HepG2 (cell line): ENCODE data around the gene CHN2. TPM values are rescaled to one million over a fixed set of nuclear protein-coding genes. Genes with fewer than 3 reads are reported as not detected.

ENCODE experiments used
- ATAC-seq: fragments of 200-7000 bp; cut with Tn5 transposase; 3 replicates; pipeline ENCODE4 v1.9.1; 2020; ENCODE audit warnings: mild to moderate bottlenecking, moderate library complexity
- BruUV-seq: library from RNA; stranded (reverse); fragments of 400-500 nt; replicated peaks from 2 replicates; lab custom pipeline; 2021; lab: Mats Ljungman, UMichigan
- CTCF ChIA-PET: fragments of 300-600 bp; formaldehyde crosslinking; extraction: SDS; loops from one replicate; lab custom pipeline; 2021; ENCODE audit warnings: low total read pairs, inconsistent platforms, low intra/inter-chr PET ratio; lab: Yijun Ruan, JAX
- POLR2A ChIA-PET: fragments of 350-600 bp; sonication (Branson Sonifier 250); formaldehyde crosslinking; loops from one replicate; lab custom pipeline; 2020; ENCODE audit warnings: antibody characterized with exemption, inconsistent platforms; lab: Yijun Ruan, JAX
- DNase-seq: peaks from one replicate; pipeline ENCODE4 v3.0.0-alpha.2; 2015; ENCODE audit warnings: low spot score
- FAIRE-seq: peaks from 3 replicates; lab custom pipeline; 2011; peaks lifted over from hg19 to GRCh38; lab: Jason Lieb, UNC
- H2AFZ ChIP-seq: one replicate; pipeline ENCODE4 v1.6.1; 2011; ENCODE audit warnings: low read length, inconsistent platforms
- H3K27ac ChIP-seq: fragments of 300-600 bp; 3 replicates; pipeline ENCODE4 v1.8.0; 2011; ENCODE audit warnings: mixed run types, mild to moderate bottlenecking, mixed read lengths, low read length, inconsistent platforms; ENCODE audit not compliant: insufficient read depth; ENCODE audit errors: extremely low read length
- H3K27me3 ChIP-seq, 2 experiments: fragments of 200-600 bp in 1 of 2; 2 replicates in 1 of 2; 3 replicates in 1 of 2; pipeline versions ENCODE4 v1.6.0 to v1.8.0; 2011; ENCODE audit warnings: low read length in 2 of 2, mild to moderate bottlenecking in 2 of 2, moderate library complexity in 2 of 2, inconsistent platforms in 1 of 2; ENCODE audit not compliant: insufficient read depth in 2 of 2, control insufficient read depth in 1 of 2
- H3K36me3 ChIP-seq, 2 experiments: fragments of 200-600 bp in 1 of 2; replicated peaks in 1 of 2; 2 replicates in 1 of 2; 3 replicates in 1 of 2; pipeline versions ENCODE4 v1.5.1 to v1.8.0; 2011; ENCODE audit warnings: low read length in 2 of 2, inconsistent platforms in 1 of 2; ENCODE audit not compliant: insufficient read depth in 2 of 2, control insufficient read depth in 1 of 2
- H3K4me1 ChIP-seq: 2 replicates; pipeline ENCODE4 v1.5.1; 2012; ENCODE audit warnings: low read length, inconsistent platforms; ENCODE audit not compliant: insufficient read depth
- H3K4me2 ChIP-seq: 2 replicates; pipeline ENCODE4 v1.6.0; 2011; ENCODE audit warnings: low read depth, low read length, inconsistent platforms
- H3K4me3 ChIP-seq, 3 experiments: fragments of 200-600 bp in 1 of 3; sonication (generic), shearing (Covaris generic) in 1 of 3; replicated peaks in 1 of 3; 2 replicates each; pipeline ENCODE4 v1.5.1; 2011 to 2016; ENCODE audit warnings: low read length in 3 of 3, inconsistent platforms in 2 of 3, low read depth in 2 of 3, mild to moderate bottlenecking in 2 of 3, control low read depth in 1 of 3, mixed read lengths in 1 of 3; ENCODE audit not compliant: insufficient read depth in 1 of 3
- H3K79me2 ChIP-seq: one replicate; pipeline ENCODE4 v1.6.1; 2011; ENCODE audit warnings: low read length, inconsistent platforms; ENCODE audit not compliant: insufficient read depth
- H3K9ac ChIP-seq: 2 replicates; pipeline ENCODE4 v1.6.0; 2011; ENCODE audit warnings: mild to moderate bottlenecking, low read depth, low read length, inconsistent platforms; ENCODE audit not compliant: insufficient read depth
- H3K9me3 ChIP-seq: 2 replicates; pipeline ENCODE4 v1.5.1; 2012; ENCODE audit warnings: mild to moderate bottlenecking, low read length
- H4K20me1 ChIP-seq: 2 replicates; pipeline ENCODE4 v1.6.0; 2011; ENCODE audit warnings: inconsistent platforms, mild to moderate bottlenecking, low read length, moderate library complexity; ENCODE audit not compliant: insufficient read depth
- ARID2 ChIP-seq: sonication (generic); formaldehyde crosslinking; IDR thresholded peaks from 2 replicates; pipeline ENCODE4 v1.8.1; 2022; ENCODE audit warnings: mild to moderate bottlenecking, missing genetic modification reagents, borderline replicate concordance
- CEBPG ChIP-seq: IDR thresholded peaks from 2 replicates; pipeline ENCODE4 v1.6.1; 2016
- CREM ChIP-seq, 2 experiments: sonication (generic) in 1 of 2; formaldehyde crosslinking in 1 of 2; IDR thresholded peaks; 2 replicates each; pipeline versions ENCODE4 v1.4.0 to v1.6.1; 2016 to 2020; ENCODE audit warnings: antibody characterized with exemption in 1 of 2, mild to moderate bottlenecking in 1 of 2, missing genetic modification reagents in 1 of 2
- DNMT1 ChIP-seq: sonication (generic); formaldehyde crosslinking; IDR thresholded peaks from 2 replicates; pipeline ENCODE4 v1.5.1; 2020; ENCODE audit warnings: mild to moderate bottlenecking, missing genetic modification reagents
- FOSL2 ChIP-seq: sonication (generic); formaldehyde crosslinking; IDR thresholded peaks from 2 replicates; pipeline ENCODE4 v1.4.0; 2020; ENCODE audit warnings: missing genetic modification reagents
- FOXP1 ChIP-seq, 2 experiments: fragments of 450-650 bp in 1 of 2; IDR thresholded peaks; 2 replicates each; pipeline ENCODE4 v1.6.1; 2017 to 2018; ENCODE audit warnings: antibody characterized with exemption in 1 of 2
- HNF1A ChIP-seq, 2 experiments: sonication (generic) in 1 of 2; formaldehyde crosslinking in 1 of 2; IDR thresholded peaks; 2 replicates each; pipeline versions ENCODE4 v1.4.0 to v1.6.1; 2016 to 2020; ENCODE audit warnings: borderline replicate concordance in 1 of 2, low read depth in 1 of 2, mild to moderate bottlenecking in 1 of 2, missing genetic modification reagents in 1 of 2
- MAZ ChIP-seq, 2 experiments: sonication (generic) in 1 of 2; formaldehyde crosslinking in 1 of 2; IDR thresholded peaks; 2 replicates each; pipeline versions ENCODE4 v1.5.0 to v1.6.1; 2012 to 2020; ENCODE audit warnings: low read depth in 2 of 2, mild to moderate bottlenecking in 2 of 2, borderline replicate concordance in 1 of 2, improper control_type of control experiment in 1 of 2, low read length in 1 of 2, missing genetic modification reagents in 1 of 2, moderate library complexity in 1 of 2
- NFYB ChIP-seq: sonication (generic); formaldehyde crosslinking; IDR thresholded peaks from 2 replicates; pipeline ENCODE4 v1.4.0; 2020; ENCODE audit warnings: missing genetic modification reagents
- TAF15 ChIP-seq: fragments of 200-400 bp; formaldehyde crosslinking; IDR thresholded peaks from one replicate; pipeline ENCODE4 v1.6.1; 2018; ENCODE audit warnings: mild to moderate bottlenecking, low read depth, low read length; ENCODE audit not compliant: poor library complexity, severe bottlenecking
- TFE3 ChIP-seq: IDR thresholded peaks from 2 replicates; pipeline ENCODE4 v1.6.1; 2016
- YY1 ChIP-seq: IDR thresholded peaks from 2 replicates; pipeline ENCODE4 v1.6.1; 2011; ENCODE audit warnings: low read length, low read depth, moderate library complexity, mild to moderate bottlenecking; ENCODE audit not compliant: insufficient read depth, insufficient replicate concordance
- ZFP62 ChIP-seq: sonication (generic); formaldehyde crosslinking; IDR thresholded peaks from 2 replicates; pipeline ENCODE4 v1.4.0; 2020; ENCODE audit warnings: missing genetic modification reagents
- ZNF343 ChIP-seq: sonication (generic); formaldehyde crosslinking; IDR thresholded peaks from 2 replicates; pipeline ENCODE4 v1.4.0; 2020; ENCODE audit warnings: mild to moderate bottlenecking, missing genetic modification reagents
- ZNF605 ChIP-seq: sonication (generic); formaldehyde crosslinking; IDR thresholded peaks from 2 replicates; pipeline ENCODE4 v1.8.0; 2022; ENCODE audit warnings: mild to moderate bottlenecking, missing genetic modification reagents
- ZNF678 ChIP-seq: sonication (generic); formaldehyde crosslinking; IDR thresholded peaks from 2 replicates; pipeline ENCODE4 v1.4.0; 2020; ENCODE audit warnings: mild to moderate bottlenecking, missing genetic modification reagents
- WGBS: methylation state at CpG from one replicate; pipeline ENCODE4 v1.1.6; 2017; ENCODE audit warnings: low lambda C conversion rate; 5-methylcytosine and 5-hydroxymethylcytosine counted together
- in situ Hi-C: cut with HindIII; loops from 2 replicates; pipeline ENCODE4 v1.10.0; 2017; ENCODE audit warnings: low pct_unique_long_range_greater_than_20kb; ENCODE audit not compliant: extremely low pct_ligation_motif_present
- intact Hi-C: fragments of 100-400 bp; cut with micrococcal nuclease; formaldehyde crosslinking; loops from one replicate; pipeline ENCODE4 v1.10.0; 2022; ENCODE audit not compliant: unreplicated experiment
- polyA plus RNA-seq, 8 experiments: library from polyadenylated mRNA; depleted of rRNA in 3 of 8; stranded (reverse) in 7 of 8; unstranded in 1 of 8; fragments of >200 nt; fragmentation: Illumina TruSeq in 4 of 8; extraction: Trizol in 4 of 8; gene quantifications; 2 replicates each; pipeline versions ENCODE4 v1.2.1 to v1.2.3, GENCODE V29; 2011 to 2016; ENCODE audit warnings: low read depth in 4 of 8, missing spikeins in 1 of 8, mixed read lengths in 1 of 8; ENCODE audit not compliant: insufficient read depth in 1 of 8
- total RNA-seq, 5 experiments: library from RNA; depleted of rRNA; stranded (reverse); fragments of >200 nt; fragmentation: Illumina TruSeq; extraction: Trizol; gene quantifications; 2 replicates each; pipeline ENCODE4 v1.2.3, GENCODE V29; 2016; ENCODE audit warnings: low read depth in 1 of 5

The CHN2 gene
- total and polyA plus RNA-seq, 2 of the 13 experiments (the other 11 are each of a cell fraction or from before 2014, with no cell fraction given), result 23.5 to 30.5 TPM

GRCh38 chr7:29412912-29413311 lies 218.3 kb downstream of the CHN2 start:
- CTCF ChIA-PET, result no interaction called here
- ATAC-seq (peak; percentile 61), FAIRE-seq (peak; percentile 71), DNase-seq (peak; percentile 93)
- no peaks in the 10 kb centered on the region for H3K27me3 ChIP-seq
- BruUV-seq, result no TSS peak
- H3K79me2 ChIP-seq, result no peaks in the 10 kb centered on the region
- peaks cover 5 to 8% of the 10 kb centered on the region in 2 experiments; a peak in 3 of 5 replicates for H3K36me3 ChIP-seq
- WGBS, result 15% methylated on average over 3 of the region's 3 CpGs
- intact Hi-C loops, result no loop called here
- POLR2A ChIA-PET, result no interaction called here
- in situ Hi-C loops, result no loop called here
- H3K4me2 ChIP-seq, result no peak overlapping the region
- H3K27ac ChIP-seq, result peak overlapping the region; percentile 34
- no peaks in the 10 kb centered on the region for H3K9me3 ChIP-seq
- H4K20me1 ChIP-seq, result no peaks in the 10 kb centered on the region
- H3K4me3 ChIP-seq, result no peak overlapping the region; a peak in 1 of 6 replicates
- H3K4me1 ChIP-seq, result peaks cover 29% of the 10 kb centered on the region
- H3K9ac ChIP-seq, result no peak overlapping the region
- H2AFZ ChIP-seq, result no peak overlapping the region
- TF ChIP-seq TAF15, result no peak
- TF ChIP-seq MAZ (IDR thresholded peaks at IDR 0.05; ENCODE audit: borderline replicate concordance, low read depth, low read length), result no peak
- no peak for TF ChIP-seq MAZ (CRISPR knock-in tag; IDR thresholded peaks at IDR 0.05; ENCODE audit: low read depth)
- no peak for TF ChIP-seq ZNF678 (CRISPR knock-in tag)
- TF ChIP-seq YY1, result no peak
- TF ChIP-seq CREM (IDR thresholded peaks at IDR 0.05), result peak; percentile 50; the same call in 1 of the 2 replicates
- no peak for TF ChIP-seq CREM (CRISPR knock-in tag; IDR thresholded peaks at IDR 0.05)
- no peak for TF ChIP-seq ZNF605 (CRISPR knock-in tag)
- TF ChIP-seq DNMT1 (CRISPR knock-in tag), result no peak
- 0 out of 2 replicates have a peak, but pooled peaks have one; percentile 28 for TF ChIP-seq FOSL2 (CRISPR knock-in tag)
- TF ChIP-seq ZFP62 (CRISPR knock-in tag), result no peak
- peak; percentile 78 for TF ChIP-seq HNF1A (IDR thresholded peaks at IDR 0.05; ENCODE audit: low read depth)
- no peak; the same call in 1 of the 2 replicates for TF ChIP-seq HNF1A (CRISPR knock-in tag; IDR thresholded peaks at IDR 0.05; ENCODE audit: borderline replicate concordance)
- TF ChIP-seq ZNF343 (CRISPR knock-in tag), result no peak
- TF ChIP-seq TFE3, result 0 out of 2 replicates have a peak, but pooled peaks have one; percentile 10
- no peak for TF ChIP-seq NFYB (CRISPR knock-in tag)
- 0 out of 2 replicates have a peak, but pooled peaks have one; percentile 14 for TF ChIP-seq CEBPG (CRISPR knock-in tag)
- TF ChIP-seq ARID2 (CRISPR knock-in tag), result no peak
- no peak for TF ChIP-seq FOXP1 (IDR thresholded peaks at IDR 0.05)
- 0 out of 2 replicates have a peak, but pooled peaks have one; percentile 5 for TF ChIP-seq FOXP1 (CRISPR knock-in tag; IDR thresholded peaks at IDR 0.05)
